Right lobe of liver (tissue), 4 donors: ENCODE results near the gene SGO1.

Experiments
- CTCF ChIP-seq, 4 donors: fragments of 200-600 bp in 3 of 4; fragments of 450-650 bp in 1 of 4; IDR thresholded peaks; one replicate each; pipeline versions ENCODE4 v1.5.1 to v1.8.0; 2016 to 2022; ENCODE audit warnings: antibody characterized with exemption in 4 of 4, mild to moderate bottlenecking in 2 of 4
- POLR2A ChIP-seq: fragments of 450-650 bp; IDR thresholded peaks from one replicate; pipeline ENCODE4 v1.6.1; 2017; ENCODE audit warnings: antibody characterized with exemption, mild to moderate bottlenecking
- donor health status: DM: no; HTN: no; CAD: no.
- donor health status: DM: no; HTN: no; CAD: no.
- donor health status: DM: no; HTN: yes; CAD: no.

GRCh38 chr3:20146301-20146700 lies 39.7 kb downstream of the SGO1 start:
- no peak for TF ChIP-seq CTCF (IDR thresholded peaks at IDR 0.05)
- no peak for TF ChIP-seq POLR2A
